HepG2 (cell line): ENCODE results near the gene WDHD1. TPM values are rescaled to one million over a fixed set of nuclear protein-coding genes. Genes with fewer than 3 reads are reported as not detected.
A peak's percentile ranks its signal among the peaks of the same experiment; 100 is the strongest.
"Not testable (repeated sequence)": the region's sequence is repeated elsewhere in the genome, so short reads cannot be mapped to it uniquely, and the experiment has no call there.

Experiments used
- ATAC-seq: fragments of 200-7000 bp; cut with Tn5 transposase; 3 replicates; pipeline ENCODE4 v1.9.1; 2020; ENCODE audit warnings: mild to moderate bottlenecking, moderate library complexity
- BruUV-seq: library from RNA; stranded (reverse); fragments of 400-500 nt; replicated peaks from 2 replicates; lab custom pipeline; 2021; lab: Mats Ljungman, UMichigan
- CTCF ChIA-PET: fragments of 300-600 bp; formaldehyde crosslinking; extraction: SDS; loops from one replicate; lab custom pipeline; 2021; ENCODE audit warnings: low total read pairs, inconsistent platforms, low intra/inter-chr PET ratio; lab: Yijun Ruan, JAX
- POLR2A ChIA-PET: fragments of 350-600 bp; sonication (Branson Sonifier 250); formaldehyde crosslinking; loops from one replicate; lab custom pipeline; 2020; ENCODE audit warnings: antibody characterized with exemption, inconsistent platforms; lab: Yijun Ruan, JAX
- DNase-seq: peaks from one replicate; pipeline ENCODE4 v3.0.0-alpha.2; 2015; ENCODE audit warnings: low spot score
- FAIRE-seq: peaks from 3 replicates; lab custom pipeline; 2011; peaks lifted over from hg19 to GRCh38; lab: Jason Lieb, UNC
- H2AFZ ChIP-seq: one replicate; pipeline ENCODE4 v1.6.1; 2011; ENCODE audit warnings: low read length, inconsistent platforms
- H3K27ac ChIP-seq: fragments of 300-600 bp; 3 replicates; pipeline ENCODE4 v1.8.0; 2011; ENCODE audit warnings: mixed run types, mild to moderate bottlenecking, mixed read lengths, low read length, inconsistent platforms; ENCODE audit not compliant: insufficient read depth; ENCODE audit errors: extremely low read length
- H3K27me3 ChIP-seq, 2 experiments: fragments of 200-600 bp in 1 of 2; 2 replicates in 1 of 2; 3 replicates in 1 of 2; pipeline versions ENCODE4 v1.6.0 to v1.8.0; 2011; ENCODE audit warnings: low read length in 2 of 2, mild to moderate bottlenecking in 2 of 2, moderate library complexity in 2 of 2, inconsistent platforms in 1 of 2; ENCODE audit not compliant: insufficient read depth in 2 of 2, control insufficient read depth in 1 of 2
- H3K36me3 ChIP-seq, 2 experiments: fragments of 200-600 bp in 1 of 2; replicated peaks in 1 of 2; 2 replicates in 1 of 2; 3 replicates in 1 of 2; pipeline versions ENCODE4 v1.5.1 to v1.8.0; 2011; ENCODE audit warnings: low read length in 2 of 2, inconsistent platforms in 1 of 2; ENCODE audit not compliant: insufficient read depth in 2 of 2, control insufficient read depth in 1 of 2
- H3K4me1 ChIP-seq: 2 replicates; pipeline ENCODE4 v1.5.1; 2012; ENCODE audit warnings: low read length, inconsistent platforms; ENCODE audit not compliant: insufficient read depth
- H3K4me2 ChIP-seq: 2 replicates; pipeline ENCODE4 v1.6.0; 2011; ENCODE audit warnings: low read depth, low read length, inconsistent platforms
- H3K4me3 ChIP-seq, 3 experiments: fragments of 200-600 bp in 1 of 3; sonication (generic), shearing (Covaris generic) in 1 of 3; replicated peaks in 1 of 3; 2 replicates each; pipeline ENCODE4 v1.5.1; 2011 to 2016; ENCODE audit warnings: low read length in 3 of 3, inconsistent platforms in 2 of 3, low read depth in 2 of 3, mild to moderate bottlenecking in 2 of 3, control low read depth in 1 of 3, mixed read lengths in 1 of 3; ENCODE audit not compliant: insufficient read depth in 1 of 3
- H3K79me2 ChIP-seq: one replicate; pipeline ENCODE4 v1.6.1; 2011; ENCODE audit warnings: low read length, inconsistent platforms; ENCODE audit not compliant: insufficient read depth
- H3K9ac ChIP-seq: 2 replicates; pipeline ENCODE4 v1.6.0; 2011; ENCODE audit warnings: mild to moderate bottlenecking, low read depth, low read length, inconsistent platforms; ENCODE audit not compliant: insufficient read depth
- H3K9me3 ChIP-seq: 2 replicates; pipeline ENCODE4 v1.5.1; 2012; ENCODE audit warnings: mild to moderate bottlenecking, low read length
- H4K20me1 ChIP-seq: 2 replicates; pipeline ENCODE4 v1.6.0; 2011; ENCODE audit warnings: inconsistent platforms, mild to moderate bottlenecking, low read length, moderate library complexity; ENCODE audit not compliant: insufficient read depth
- CEBPB ChIP-seq: IDR thresholded peaks from 2 replicates; pipeline ENCODE4 v1.6.1; 2011; ENCODE audit warnings: low read depth, low read length, improper control_type of control experiment, borderline replicate concordance
- CEBPG ChIP-seq: IDR thresholded peaks from 2 replicates; pipeline ENCODE4 v1.6.1; 2016
- HOXA5 ChIP-seq: sonication (generic); formaldehyde crosslinking; IDR thresholded peaks from 2 replicates; pipeline ENCODE4 v1.4.0; 2020; ENCODE audit warnings: missing genetic modification reagents
- ZFP41 ChIP-seq: sonication (generic); formaldehyde crosslinking; IDR thresholded peaks from 2 replicates; pipeline ENCODE4 v1.4.0; 2020; ENCODE audit warnings: mild to moderate bottlenecking, missing genetic modification reagents, borderline replicate concordance
- WGBS: methylation state at CpG from one replicate; pipeline ENCODE4 v1.1.6; 2017; ENCODE audit warnings: low lambda C conversion rate; 5-methylcytosine and 5-hydroxymethylcytosine counted together
- in situ Hi-C: cut with HindIII; loops from 2 replicates; pipeline ENCODE4 v1.10.0; 2017; ENCODE audit warnings: low pct_unique_long_range_greater_than_20kb; ENCODE audit not compliant: extremely low pct_ligation_motif_present
- intact Hi-C: fragments of 100-400 bp; cut with micrococcal nuclease; formaldehyde crosslinking; loops from one replicate; pipeline ENCODE4 v1.10.0; 2022; ENCODE audit not compliant: unreplicated experiment
- polyA plus RNA-seq, 8 experiments: library from polyadenylated mRNA; depleted of rRNA in 3 of 8; stranded (reverse) in 7 of 8; unstranded in 1 of 8; fragments of >200 nt; fragmentation: Illumina TruSeq in 4 of 8; extraction: Trizol in 4 of 8; gene quantifications; 2 replicates each; pipeline versions ENCODE4 v1.2.1 to v1.2.3, GENCODE V29; 2011 to 2016; ENCODE audit warnings: low read depth in 4 of 8, missing spikeins in 1 of 8, mixed read lengths in 1 of 8; ENCODE audit not compliant: insufficient read depth in 1 of 8
- total RNA-seq, 5 experiments: library from RNA; depleted of rRNA; stranded (reverse); fragments of >200 nt; fragmentation: Illumina TruSeq; extraction: Trizol; gene quantifications; 2 replicates each; pipeline ENCODE4 v1.2.3, GENCODE V29; 2016; ENCODE audit warnings: low read depth in 1 of 5

Gene WDHD1
- total and polyA plus RNA-seq, 2 of the 13 experiments (the other 11 are each of a cell fraction or from before 2014, with no cell fraction given) = 5.5 to 27.5 TPM

DNA sequence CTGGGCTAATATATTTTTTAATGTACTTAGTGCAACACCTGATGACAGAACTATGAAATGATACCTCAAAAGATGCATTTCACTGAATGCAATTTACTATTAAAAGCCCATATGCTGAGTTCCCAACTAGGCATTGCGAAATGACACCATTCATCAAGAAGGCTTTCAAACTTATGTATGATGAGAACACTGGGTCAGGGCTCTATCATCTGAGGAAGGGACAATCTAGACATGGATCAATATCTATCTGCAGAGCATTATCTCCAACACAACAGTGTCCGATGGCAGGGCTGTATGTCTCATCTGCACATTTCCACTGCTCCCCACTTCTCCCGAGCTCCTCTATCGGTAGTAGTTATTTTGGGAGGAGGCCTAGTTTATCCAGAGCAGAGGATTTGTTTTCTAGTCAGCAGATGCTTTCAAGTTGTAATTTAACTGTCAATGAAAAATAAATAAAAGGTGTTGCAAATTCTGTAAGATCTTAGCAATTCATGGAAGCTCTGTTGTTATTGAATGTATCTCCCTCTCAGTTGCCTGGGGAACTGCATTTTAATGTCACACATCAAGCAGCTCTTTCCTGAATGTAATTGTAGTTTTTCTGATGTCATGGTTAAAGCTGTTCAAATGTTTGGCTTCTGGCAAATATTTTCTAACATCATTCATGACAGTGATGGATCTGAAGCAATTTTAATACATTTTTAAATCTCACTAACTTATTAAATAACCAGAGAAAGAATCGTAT lies 116.9 kb downstream of the WDHD1 start:
- no peak; the same call in 2 of the 3 replicates for ATAC-seq

DNA sequence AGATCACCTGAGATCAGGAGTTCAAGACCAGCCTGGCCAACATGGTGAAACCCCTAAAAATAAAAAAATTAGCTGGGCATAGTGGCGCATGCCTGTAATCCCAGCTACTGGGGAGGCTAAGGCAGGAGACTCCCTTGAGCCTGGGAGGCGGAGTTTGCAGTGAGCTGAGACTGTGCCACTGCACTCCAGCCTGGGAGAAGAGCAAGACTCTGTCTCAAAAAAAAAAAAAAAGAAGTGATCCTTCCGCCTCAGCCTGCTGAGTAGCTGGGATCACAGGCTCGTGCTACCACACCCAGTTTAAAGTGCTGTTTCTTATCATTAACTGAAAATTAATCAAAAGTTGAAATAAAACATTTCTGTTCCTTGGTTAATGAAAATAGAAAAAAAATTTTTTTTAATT lies 117.9 kb downstream of the WDHD1 start:
- H2AFZ ChIP-seq, DNase-seq, H3K9me3 ChIP-seq, H3K4me2 ChIP-seq, CTCF ChIA-PET, H3K36me3 ChIP-seq, H3K9ac ChIP-seq, in situ Hi-C loops, POLR2A ChIA-PET, H3K79me2 ChIP-seq, FAIRE-seq, H3K4me1 ChIP-seq, H4K20me1 ChIP-seq, H3K27ac ChIP-seq, BruUV-seq, ATAC-seq, H3K27me3 ChIP-seq, H3K4me3 ChIP-seq: not testable (repeated sequence)
- WGBS = 83% methylated on average over 4 of the region's 4 CpGs
- intact Hi-C loops = loop anchor here (10.0 kb wide), 2 partner anchors 66 to 344 kb away; partner anchors contain the start of gene SAMD4A

More for the DNA sequence above, 116.9 kb downstream of the WDHD1 start:
- H3K4me1 ChIP-seq = no peaks in the 10 kb centered on the region
- DNase-seq = no peak
- ChIA-PET CTCF (no interaction called here), POLR2A (interaction anchor here (1.2 kb wide), 1 partner anchor 8 kb away, joined by 3 read pairs; no protein-coding TSS in a partner anchor)
- H3K79me2 ChIP-seq = no peaks in the 10 kb centered on the region
- FAIRE-seq = no peak
- BruUV-seq = no TSS peak
- H3K27ac ChIP-seq = no peak overlapping the region
- H3K9ac ChIP-seq = no peak overlapping the region
- no peaks in the 10 kb centered on the region for H3K36me3 ChIP-seq
- in situ Hi-C loops (no loop called here), intact Hi-C loops (loop anchor here (10.0 kb wide), 2 partner anchors 65 to 345 kb away; partner anchors contain the start of gene SAMD4A)
- H3K4me2 ChIP-seq = no peak overlapping the region
- H4K20me1 ChIP-seq = no peaks in the 10 kb centered on the region
- no peak overlapping the region for H3K4me3 ChIP-seq
- no peak overlapping the region for H2AFZ ChIP-seq
- peak; percentile 80 for TF ChIP-seq CEBPB
- no peak for TF ChIP-seq ZFP41 (CRISPR knock-in tag)
- peak; percentile 51; the same call in 1 of the 2 replicates for TF ChIP-seq CEBPG
- TF ChIP-seq HOXA5 (CRISPR knock-in tag) = no peak
- no peaks in the 10 kb centered on the region for H3K27me3 ChIP-seq
- no peaks in the 10 kb centered on the region for H3K9me3 ChIP-seq
- whole genome bisulfite sequencing = 56% methylated on average over 5 of the region's 5 CpGs
